ENCODE measurements around the gene DROSHA. TPM values are rescaled to one million over a fixed set of nuclear protein-coding genes. Genes with fewer than 3 reads are reported as not detected.

DROSHA gene
- total and polyA plus RNA-seq, 2 of the 4 experiments (the other 2 are of a cell fraction), result 36.4 to 36.5 TPM

DNA sequence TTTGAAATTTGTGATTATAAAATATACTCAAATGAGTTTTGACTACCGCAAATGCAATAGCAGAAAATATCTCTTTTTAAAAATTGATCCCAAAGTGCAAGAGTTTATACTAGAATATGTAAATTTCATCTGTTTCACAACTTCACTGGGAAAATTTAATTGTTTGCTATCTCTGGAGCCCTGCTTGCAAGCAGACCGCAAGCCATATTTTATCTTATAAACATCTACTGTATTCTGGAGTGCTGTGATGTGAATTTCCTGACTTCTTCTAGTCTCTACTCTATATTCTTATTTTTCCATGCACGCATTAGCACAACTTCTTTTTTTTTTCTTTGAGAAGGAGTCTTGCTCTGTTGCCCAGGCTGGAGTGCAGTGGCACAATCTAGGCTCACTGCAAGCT is 98.7 kb downstream of the DROSHA start:
- no peak overlapping the region for H2BK15ac ChIP-seq (ENCODE audit: low read depth, low read length)

More for the DNA sequence above, 98.7 kb downstream of the DROSHA start:
- no CpG with 5 or more reads among the region's 3 CpGs for WGBS, 2 experiments (ENCODE audit: extremely low coverage in 2 of 2, insufficient read length in 1 of 2)
- dilution Hi-C loops (cut with HindIII; ENCODE audit: low sequenced_read_pairs, unreplicated experiment) (no loop called here), in situ Hi-C loops (cut with MboI; ENCODE audit: low sequenced_read_pairs) (no loop called here), intact Hi-C loops (cut with micrococcal nuclease) (no loop called here)
- H3K9me1 ChIP-seq (ENCODE audit: insufficient read depth, low read length), result 0 out of 2 replicates have a peak, but pooled peaks cover 3% of the 10 kb centered on the region
- H3K14ac ChIP-seq (replicated peaks; ENCODE audit: low read depth, low read length), result no peak overlapping the region
- DNase-seq, result no peak
- no peak overlapping the region for H2BK5ac ChIP-seq (ENCODE audit: low read depth, low read length, poor library complexity, severe bottlenecking)
- no peak overlapping the region for H2AK9ac ChIP-seq (replicated peaks; ENCODE audit: low read depth, low read length, poor library complexity)
- H3K4me3 ChIP-seq (ENCODE audit: insufficient read depth, low read depth, low read length), result no peak overlapping the region
- no peaks in the 10 kb centered on the region for H3K27me3 ChIP-seq (ENCODE audit: control insufficient read depth, insufficient read depth, low read length)
- H4K8ac ChIP-seq (ENCODE audit: low read depth in 2 of 2, low read length in 2 of 2), result no peak overlapping the region
- H4K20me1 ChIP-seq (ENCODE audit: insufficient read depth, low read length), result no peaks in the 10 kb centered on the region
- no peak overlapping the region for H3K27ac ChIP-seq (ENCODE audit: insufficient read depth, low read length)
- H4K5ac ChIP-seq (ENCODE audit: low read depth, low read length), result no peak overlapping the region
- peaks cover 3 to 7% of the 10 kb centered on the region in 2 experiments; a peak in 3 of 4 replicates for H3K79me1 ChIP-seq (ENCODE audit: low read depth in 1 of 2, low read length in 2 of 2)
- no peak overlapping the region for H3K23ac ChIP-seq (ENCODE audit: low read depth, low read length)
- H4K91ac ChIP-seq (ENCODE audit: insufficient read depth, low read depth, low read length), result no peak overlapping the region
- no peak overlapping the region for H3K18ac ChIP-seq (ENCODE audit: low read depth, low read length)
- no peak overlapping the region for H2BK20ac ChIP-seq (ENCODE audit: low read depth, low read length)
- no peak overlapping the region for H3K4ac ChIP-seq (ENCODE audit: low read depth, low read length)
- H3K36me3 ChIP-seq (ENCODE audit: control insufficient read depth, insufficient read depth, low read length), result peaks cover 9% of the 10 kb centered on the region
- no peak overlapping the region for H2BK120ac ChIP-seq (ENCODE audit: low read depth, low read length)
- no peak for TF ChIP-seq MAZ (IDR thresholded peaks at IDR 0.05; ENCODE audit: borderline replicate concordance, low read depth, low read length)
- TF ChIP-seq, protein P1, sequence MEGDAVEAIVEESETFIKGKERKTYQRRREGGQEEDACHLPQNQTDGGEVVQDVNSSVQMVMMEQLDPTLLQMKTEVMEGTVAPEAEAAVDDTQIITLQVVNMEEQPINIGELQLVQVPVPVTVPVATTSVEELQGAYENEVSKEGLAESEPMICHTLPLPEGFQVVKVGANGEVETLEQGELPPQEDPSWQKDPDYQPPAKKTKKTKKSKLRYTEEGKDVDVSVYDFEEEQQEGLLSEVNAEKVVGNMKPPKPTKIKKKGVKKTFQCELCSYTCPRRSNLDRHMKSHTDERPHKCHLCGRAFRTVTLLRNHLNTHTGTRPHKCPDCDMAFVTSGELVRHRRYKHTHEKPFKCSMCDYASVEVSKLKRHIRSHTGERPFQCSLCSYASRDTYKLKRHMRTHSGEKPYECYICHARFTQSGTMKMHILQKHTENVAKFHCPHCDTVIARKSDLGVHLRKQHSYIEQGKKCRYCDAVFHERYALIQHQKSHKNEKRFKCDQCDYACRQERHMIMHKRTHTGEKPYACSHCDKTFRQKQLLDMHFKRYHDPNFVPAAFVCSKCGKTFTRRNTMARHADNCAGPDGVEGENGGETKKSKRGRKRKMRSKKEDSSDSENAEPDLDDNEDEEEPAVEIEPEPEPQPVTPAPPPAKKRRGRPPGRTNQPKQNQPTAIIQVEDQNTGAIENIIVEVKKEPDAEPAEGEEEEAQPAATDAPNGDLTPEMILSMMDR (conservative IDR thresholded peaks at IDR 0.05; ENCODE audit: low read depth, low read length), result no peak
- TF ChIP-seq, protein P2, sequence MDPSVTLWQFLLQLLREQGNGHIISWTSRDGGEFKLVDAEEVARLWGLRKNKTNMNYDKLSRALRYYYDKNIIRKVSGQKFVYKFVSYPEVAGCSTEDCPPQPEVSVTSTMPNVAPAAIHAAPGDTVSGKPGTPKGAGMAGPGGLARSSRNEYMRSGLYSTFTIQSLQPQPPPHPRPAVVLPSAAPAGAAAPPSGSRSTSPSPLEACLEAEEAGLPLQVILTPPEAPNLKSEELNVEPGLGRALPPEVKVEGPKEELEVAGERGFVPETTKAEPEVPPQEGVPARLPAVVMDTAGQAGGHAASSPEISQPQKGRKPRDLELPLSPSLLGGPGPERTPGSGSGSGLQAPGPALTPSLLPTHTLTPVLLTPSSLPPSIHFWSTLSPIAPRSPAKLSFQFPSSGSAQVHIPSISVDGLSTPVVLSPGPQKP (IDR thresholded peaks at IDR 0.05; ENCODE audit: borderline replicate concordance, low read depth, low read length), result no peak
- no peak for TF ChIP-seq CEBPB (IDR thresholded peaks at IDR 0.05; ENCODE audit: low read depth, low read length)
- TF ChIP-seq SMC3 (IDR thresholded peaks at IDR 0.05; ENCODE audit: low read depth, low read length), result no peak
- no peak for TF ChIP-seq RCOR1 (IDR thresholded peaks at IDR 0.05; ENCODE audit: insufficient replicate concordance, low read length)
- no peak for TF ChIP-seq POLR2A (IDR thresholded peaks at IDR 0.05; ENCODE audit: low read depth, low read length)
- H3K4me1 ChIP-seq (ENCODE audit: control insufficient read depth, insufficient read depth, low read length), result no peaks in the 10 kb centered on the region
- no peak overlapping the region for H2AFZ ChIP-seq (replicated peaks; ENCODE audit: low read length, poor library complexity)
- H2AK5ac ChIP-seq (ENCODE audit: low read depth, low read length), result no peak overlapping the region
- no TSS peak for BruUV-seq (replicated peaks)
- CTCF ChIA-PET, result interaction anchor here (0.6 kb wide), 1 partner anchor 24 kb away, joined by 6 read pairs; no protein-coding TSS in a partner anchor
- no peaks in the 10 kb centered on the region for H3K9me3 ChIP-seq (ENCODE audit: control insufficient read depth, insufficient read depth, low read length)
- H3K56ac ChIP-seq (ENCODE audit: extremely low read depth, insufficient read depth, low read length), result no peak overlapping the region
- POLR2A ChIA-PET (ENCODE audit: unreplicated experiment), result no interaction called here
- no peak overlapping the region for H3K9ac ChIP-seq (ENCODE audit: low read depth, low read length)
- H3K4me2 ChIP-seq (ENCODE audit: low read depth, low read length), result no peak overlapping the region
- ATAC-seq (ENCODE audit: low read depth), result no peak
